Activated CD4-positive, alpha-beta T cell treated with anti-CD3 and anti-CD28 coated beads, Interleukin-2, Interleukin-4, amounts not matched to agents 100 ng/mL and 50 ng/mL, durations not matched to agents 16 hours and 8 hours (primary cell): ENCODE measurements around the gene MAP3K20.
"Not testable (repeated sequence)": the region's sequence is repeated elsewhere in the genome, so short reads cannot be mapped to it uniquely, and the experiment has no call there.

Experiments used
- DNase-seq: peaks from one replicate; pipeline ENCODE4 v3.0.0-alpha.2; 2020; ENCODE audit warnings: low spot score

The MAP3K20 gene

DNA sequence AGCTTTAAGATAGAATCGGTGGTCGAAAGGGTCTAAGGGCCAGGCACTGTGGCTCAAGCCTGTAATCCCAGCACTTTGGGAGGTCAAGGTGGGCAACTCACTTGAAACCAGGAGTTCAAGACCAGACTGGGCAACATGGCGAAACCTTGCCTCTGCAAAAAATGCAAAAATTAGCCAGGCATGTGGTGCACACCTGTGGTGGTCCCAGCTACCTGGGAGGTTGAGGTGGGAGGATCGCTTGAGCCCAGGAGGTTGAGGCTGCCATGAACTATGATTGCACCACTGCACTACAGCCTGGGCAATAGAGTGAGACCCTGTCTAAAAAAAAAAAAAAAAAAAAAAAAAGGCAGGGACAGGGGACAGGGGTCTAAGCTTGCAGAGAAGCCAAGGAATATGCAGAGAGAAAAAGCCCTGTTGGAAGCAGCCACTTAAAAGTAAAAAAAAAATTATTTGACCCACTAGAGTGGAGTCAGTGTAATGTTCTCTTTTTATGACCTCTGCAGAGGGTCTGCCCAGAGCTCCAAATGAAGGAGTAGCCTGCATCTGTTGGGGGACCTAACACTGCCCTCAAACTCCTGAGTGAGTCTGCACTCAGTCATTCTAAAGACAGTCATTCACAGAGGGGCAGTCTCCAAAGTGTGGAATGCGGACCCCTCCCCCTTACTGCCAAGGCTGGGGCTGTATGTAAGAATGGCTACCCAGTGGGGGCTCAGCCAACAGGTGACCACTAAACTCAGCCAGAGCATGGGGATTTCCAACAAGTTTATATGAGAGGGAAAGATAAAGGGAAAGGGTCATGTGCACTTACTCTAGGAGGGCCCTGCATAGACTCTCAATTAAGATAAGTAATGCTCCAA is 160.5 kb downstream of the MAP3K20 start:
- no peak for DNase-seq

DNA sequence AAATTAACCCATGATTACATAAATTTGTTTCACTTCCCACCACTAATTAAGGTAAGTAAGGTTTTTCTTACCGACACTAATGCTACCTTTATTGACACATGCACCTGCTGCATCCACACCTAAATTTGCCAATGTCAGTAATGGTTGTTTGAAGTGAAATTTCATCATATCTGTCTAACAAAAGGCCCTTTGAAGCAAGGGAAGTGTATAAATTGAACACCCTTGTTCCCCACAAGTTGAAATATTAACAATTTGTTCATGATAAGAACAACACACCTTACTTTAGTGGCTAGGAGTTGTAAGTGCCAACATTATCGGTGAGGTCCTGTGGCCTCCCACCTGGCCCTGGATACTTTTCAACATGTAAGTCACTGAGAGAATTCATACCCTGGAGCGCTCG is 162.7 kb downstream of the MAP3K20 start:
- DNase-seq: no peak

DNA sequence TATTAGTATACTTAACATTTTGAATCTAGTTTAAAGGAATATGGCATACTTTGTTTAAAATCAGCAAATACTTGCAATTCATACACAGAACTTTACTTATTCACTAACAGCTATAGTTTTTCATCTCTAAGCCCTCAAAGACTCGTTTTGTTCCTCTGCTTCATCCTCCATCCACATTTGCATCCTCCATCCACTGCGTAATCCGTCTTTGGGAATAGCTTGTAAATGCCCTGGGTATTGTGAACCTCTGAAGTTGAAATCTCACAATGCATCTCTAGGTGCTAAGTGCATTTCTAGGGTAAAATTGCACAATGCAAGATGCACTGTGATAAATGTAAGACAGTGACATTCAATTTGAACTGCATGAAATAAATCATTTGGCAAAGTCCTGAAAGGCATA is 163.2 kb downstream of the MAP3K20 start:
- DNase-seq: no peak

DNA sequence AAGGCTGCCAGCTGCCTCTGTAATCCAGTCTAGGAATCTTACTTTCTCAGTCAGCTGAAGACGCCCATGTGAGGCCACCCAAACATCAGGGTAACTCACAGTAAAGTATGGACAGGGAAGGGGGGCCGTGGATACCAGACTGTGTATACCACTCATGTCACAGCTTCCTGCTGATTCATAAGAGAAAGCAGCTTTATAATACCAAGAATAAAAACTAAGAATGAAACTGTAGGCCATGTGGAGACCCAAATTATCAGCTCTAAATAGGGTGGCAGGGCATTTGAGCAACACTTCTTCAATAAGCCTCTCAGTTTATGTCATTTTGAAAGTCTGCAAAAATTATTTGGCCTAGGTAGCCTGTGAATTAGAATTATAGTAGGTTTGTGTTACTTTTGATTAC is 164.0 kb downstream of the MAP3K20 start:
- peak; percentile 85 for DNase-seq

DNA sequence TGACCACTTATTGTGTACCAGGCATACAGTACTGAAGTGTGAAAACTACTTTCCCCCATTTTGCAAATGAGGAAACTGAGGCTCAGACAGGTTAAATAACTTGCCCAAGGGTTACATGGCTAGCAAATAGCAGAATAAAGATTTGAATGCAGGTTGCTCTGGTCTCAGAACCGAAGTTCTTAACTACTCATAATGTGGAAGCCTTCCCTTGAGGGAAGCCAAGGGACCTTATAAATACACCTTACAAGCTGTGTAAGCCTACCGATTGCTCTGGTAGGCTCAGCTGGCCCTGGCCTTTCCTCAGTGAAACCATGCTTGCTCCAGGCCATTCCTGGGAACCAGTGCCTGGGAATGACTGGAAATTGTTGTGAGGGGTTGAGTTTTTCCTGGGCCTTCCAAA is 164.4 kb downstream of the MAP3K20 start:
- peak; percentile 9 for DNase-seq

DNA sequence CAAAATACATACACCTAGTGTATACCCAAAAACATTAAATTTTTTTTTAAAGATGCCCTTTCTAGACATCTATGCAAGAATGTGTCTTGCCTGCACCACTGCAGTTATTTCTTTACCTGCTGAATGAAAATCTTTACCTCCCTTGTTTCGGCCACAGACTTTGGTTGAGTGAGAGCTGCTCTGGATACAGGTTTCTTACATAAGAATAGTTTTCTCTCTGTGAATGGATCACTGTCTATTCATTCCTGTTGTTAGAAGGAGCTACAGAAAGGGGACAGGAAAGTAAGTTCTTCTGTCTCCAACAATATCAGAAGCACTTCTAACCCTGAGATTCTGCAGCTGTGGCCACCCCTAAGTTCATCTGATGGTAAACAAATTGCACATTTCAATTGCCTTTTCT is 166.0 kb downstream of the MAP3K20 start:
- DNase-seq: no peak

DNA sequence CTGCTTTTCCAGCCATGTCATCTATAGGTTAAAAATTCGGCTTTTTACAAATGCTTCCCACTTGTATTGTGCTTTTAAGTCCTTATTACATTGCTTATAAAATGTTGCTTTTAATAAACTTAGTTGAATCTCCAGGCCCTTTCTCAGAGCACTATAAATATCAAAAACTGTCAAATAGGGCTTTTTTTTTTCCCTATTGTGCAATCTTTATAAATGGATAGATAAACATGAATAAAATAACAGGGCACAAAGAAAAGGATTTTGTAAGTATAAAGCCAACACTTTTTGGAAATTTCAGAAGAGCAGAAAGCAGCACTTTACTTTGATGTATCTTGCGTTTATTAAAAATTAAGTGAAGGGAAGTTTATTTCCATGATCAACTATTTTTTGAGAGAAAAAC is 171.5 kb downstream of the MAP3K20 start:
- DNase-seq: no peak

DNA sequence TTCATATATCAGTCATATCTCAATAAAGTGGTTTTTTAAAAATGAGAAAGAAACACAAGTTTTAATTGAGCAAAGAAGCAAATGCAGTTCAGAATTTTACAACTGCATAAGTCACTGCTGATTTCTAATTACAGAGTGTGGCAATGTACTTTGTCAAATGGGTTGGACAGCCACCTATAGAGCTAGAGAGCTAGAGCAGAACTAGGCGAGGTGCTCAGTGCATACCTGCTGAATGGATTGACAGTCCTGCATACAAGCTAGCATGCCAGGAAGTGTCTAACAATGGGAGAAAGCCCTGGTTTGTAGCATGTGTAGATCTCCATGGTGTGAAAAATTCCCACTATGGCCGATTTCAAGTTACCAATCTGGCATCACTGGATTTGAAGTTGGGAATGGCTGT is 172.7 kb downstream of the MAP3K20 start:
- DNase-seq: no peak

DNA sequence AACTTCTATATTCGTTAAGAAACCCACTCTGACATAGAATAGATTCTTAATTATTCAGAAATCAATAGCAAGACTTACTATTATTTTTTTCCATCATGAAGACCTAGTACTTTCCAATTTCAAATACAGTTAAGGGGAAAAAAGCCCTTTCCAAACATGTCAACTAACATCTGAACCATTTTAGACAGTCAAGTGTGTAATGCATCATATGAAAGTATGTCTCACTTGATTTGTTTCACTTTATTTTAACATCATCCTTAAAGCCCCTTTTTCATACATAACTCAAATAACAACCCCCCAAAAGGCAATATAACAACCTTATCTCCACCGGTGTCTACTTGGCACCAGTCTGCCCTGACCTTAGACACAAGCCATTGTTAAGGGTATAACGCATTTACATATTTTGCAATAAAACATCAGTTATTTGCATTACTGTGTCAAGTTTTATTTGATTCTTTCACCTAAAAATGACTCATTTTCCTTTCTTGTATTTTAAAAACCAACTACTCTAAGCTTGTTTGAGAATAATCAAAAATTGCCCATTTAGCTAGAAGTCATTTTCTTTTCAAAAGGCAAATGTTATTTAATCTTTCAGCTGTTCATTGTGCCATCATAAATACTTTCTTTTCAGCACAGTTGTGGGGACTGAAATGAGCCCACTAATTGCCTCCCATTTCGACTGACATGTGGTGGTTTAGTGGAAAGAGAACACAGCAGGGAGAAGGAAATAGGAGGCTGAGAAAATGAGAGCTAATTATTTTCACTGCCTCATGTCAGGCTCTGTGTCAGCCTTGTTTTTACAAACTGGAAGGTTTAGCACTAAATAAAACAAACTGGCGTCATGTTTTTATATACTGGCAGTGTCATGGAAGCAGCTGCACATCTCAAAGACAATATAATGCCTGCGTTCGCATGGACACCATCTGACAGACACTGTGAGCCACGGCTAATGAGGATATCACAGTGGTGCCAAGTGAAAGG is 174.3 kb downstream of the MAP3K20 start:
- no peak for DNase-seq

DNA sequence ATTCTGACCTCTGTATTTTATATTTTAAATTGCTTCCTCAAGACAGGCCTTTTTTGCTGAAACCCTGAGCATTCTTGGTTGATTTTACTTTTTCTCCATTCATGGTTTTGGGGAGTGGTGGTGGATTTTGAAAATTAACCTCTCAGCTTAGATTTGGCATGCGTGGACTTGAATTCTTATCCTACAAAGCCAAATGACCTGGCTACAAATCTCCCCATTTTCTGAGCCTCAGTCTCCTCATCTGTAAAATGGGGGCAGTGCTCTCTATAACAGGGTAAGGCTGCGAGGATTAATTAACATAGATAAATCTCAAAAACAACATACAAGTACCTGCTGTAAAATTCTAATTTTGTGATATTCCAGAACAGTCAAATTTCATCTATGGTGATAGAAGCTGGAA is 175.6 kb downstream of the MAP3K20 start:
- DNase-seq: no peak

DNA sequence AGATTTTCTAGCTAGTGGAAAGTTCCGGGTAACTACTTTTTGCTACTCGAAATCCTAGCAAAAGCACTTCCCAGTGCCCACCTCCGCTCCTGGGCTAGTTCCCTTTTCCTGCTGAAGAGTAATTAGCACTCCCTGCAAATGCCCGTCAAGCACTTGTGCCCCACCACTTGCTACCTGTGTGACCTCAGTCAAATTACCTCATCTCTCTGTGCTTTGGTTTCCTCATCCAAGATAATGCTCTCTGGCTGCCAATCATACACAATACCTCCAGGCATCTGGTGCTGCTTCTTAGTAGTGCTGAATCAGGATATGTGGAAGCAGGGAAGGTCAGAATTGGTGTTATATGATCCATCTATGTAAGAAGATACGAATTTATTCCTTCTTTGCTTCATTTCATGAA is 176.9 kb downstream of the MAP3K20 start:
- no peak for DNase-seq

DNA sequence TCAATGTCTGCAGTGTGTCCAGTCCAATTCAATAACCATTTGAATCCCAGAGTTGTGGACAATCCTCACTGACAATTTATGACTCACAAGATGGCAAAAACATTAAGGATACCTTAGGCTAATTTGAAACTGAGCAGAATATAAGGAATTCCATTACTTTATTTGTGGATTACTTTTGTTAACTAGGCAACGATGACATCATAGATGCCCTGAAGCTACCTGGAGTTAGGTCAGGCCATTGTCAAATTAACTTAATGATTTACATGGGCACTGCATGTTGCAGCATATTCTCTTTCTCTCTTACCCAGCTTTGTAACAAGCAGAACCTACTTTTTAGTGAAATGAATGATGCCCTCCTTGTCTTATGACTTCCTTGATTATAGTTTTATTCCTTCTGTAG is 179.0 kb downstream of the MAP3K20 start:
- no peak for DNase-seq

DNA sequence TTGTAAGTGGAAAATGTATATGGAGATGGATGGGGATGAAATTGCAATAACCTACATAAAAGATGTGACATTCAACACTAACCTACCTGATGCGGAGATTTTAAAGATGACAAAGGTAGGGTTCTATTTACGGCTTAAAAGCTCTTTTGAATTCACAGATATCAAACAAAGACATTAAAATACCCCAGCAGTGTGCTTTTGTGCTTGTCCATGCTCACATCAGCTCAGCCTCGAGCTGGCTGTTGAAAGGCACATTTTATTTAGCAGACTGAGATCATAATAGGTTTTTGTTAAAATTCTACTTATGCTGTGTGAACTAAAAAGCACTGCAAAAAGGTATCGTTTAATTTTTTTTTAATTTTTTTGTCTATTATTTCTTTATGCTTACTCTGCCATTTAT is 183.1 kb downstream of the MAP3K20 start:
- no peak for DNase-seq

DNA sequence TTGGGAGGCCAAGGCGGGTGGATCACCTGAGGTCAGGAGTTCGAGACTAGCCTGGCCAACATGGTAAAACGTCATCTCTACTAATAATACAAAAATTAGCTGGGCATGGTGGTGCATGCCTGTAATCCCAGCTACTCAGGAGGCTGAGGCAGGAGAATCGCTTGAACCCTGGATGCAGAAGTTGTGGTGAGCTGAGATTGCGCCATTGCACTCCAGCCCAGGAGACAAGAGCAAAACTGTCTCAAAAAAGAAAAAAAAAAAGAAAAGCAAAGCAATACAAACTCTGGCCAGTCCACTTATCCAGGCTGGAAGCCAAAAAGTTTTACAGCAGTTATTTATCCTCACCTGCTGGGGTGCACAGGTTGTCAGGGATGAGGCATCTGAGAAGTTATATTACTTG is 186.7 kb downstream of the MAP3K20 start:
- not testable (repeated sequence) for DNase-seq

DNA sequence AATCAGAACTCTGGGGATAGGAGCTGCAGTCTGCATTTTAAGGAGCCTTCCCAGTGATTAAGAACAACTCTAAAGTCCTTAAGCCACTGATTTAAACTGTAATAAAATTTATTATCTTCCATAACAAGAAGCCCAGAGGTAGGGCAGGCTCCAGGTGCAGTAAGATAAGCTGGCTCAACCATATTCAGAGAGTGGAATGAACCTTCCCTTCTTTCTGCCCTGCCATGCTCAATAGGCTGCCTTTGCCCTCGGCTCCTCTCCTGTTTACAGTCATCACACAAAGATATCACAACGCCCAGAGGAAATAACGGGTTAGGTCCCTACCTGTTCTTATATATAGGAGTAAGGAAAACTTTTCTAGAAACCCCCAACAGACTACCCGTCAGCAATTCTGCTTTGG is 188.5 kb downstream of the MAP3K20 start:
- DNase-seq: no peak

DNA sequence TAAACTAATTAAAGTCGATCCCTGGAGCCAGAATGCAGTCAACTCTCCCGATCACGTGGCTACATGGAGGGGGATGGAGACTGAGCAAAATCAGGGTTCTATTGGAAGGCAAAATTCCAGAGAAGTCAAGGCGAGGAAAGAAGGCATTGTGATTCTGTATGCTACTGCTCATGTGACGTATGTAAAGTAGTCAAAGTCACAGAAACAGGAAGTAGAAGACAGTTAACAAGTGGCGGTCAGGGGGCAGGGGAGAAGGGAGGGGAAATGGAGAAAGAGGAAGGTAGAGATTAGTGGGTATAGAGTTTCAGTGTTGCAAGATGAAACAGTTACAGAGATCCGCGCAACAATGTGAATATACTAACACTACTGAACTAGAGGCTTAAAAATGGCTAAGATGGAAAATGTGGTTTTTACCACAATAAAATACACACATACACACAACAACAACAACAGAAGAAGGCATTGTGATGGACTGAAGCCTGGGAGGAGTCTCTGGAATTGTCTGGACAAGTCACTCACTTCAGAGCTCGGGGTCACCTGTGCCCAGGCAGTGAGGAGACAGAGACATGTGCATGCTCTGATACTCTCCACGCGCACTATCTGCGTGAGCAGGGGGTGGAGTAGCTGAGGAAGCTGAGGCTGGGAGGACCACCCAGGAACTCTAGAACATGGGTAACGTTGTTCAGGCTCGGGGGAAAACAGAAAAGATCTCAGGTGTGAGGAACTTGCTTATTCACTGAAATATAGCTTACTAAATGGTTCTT is 189.1 kb downstream of the MAP3K20 start:
- DNase-seq: peak; percentile 71

DNA sequence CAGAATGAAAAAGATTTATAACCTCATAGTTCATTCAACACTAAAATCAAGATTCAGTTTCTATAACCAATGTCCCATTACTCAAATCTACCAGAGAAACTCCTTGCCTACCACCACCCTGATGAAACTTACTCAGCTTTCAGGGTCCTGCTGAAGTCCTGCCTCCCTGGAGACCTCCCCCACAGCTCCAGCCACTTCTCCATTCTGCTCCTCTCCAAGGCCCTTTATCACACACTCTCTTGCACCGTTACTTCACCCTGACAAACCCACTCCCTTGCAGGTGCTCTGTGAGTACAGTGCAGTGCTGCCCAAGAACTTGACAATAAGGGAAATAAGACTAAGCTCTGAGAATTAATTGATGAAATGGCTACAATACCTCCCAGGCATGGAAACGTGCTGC is 195.5 kb downstream of the MAP3K20 start:
- DNase-seq: no peak

DNA sequence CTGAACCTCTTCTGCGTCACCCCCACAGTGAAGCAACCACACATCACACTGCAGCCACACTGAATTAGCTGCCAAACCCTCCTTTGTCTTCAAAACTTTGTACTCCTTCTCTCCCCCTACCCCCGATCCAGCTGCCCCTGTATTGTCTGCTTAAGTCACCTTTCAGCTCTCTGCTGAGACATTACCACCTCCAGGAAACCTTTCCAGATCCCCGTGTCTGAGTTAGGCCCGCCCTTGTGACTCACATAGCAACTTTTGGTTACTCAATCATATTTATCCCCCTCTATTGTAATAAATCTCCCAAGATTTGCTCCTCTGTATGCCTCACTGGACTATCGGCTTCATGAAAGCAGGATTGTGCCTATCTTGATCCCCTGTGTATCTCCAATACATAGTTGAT is 196.2 kb downstream of the MAP3K20 start:
- DNase-seq: no peak

DNA sequence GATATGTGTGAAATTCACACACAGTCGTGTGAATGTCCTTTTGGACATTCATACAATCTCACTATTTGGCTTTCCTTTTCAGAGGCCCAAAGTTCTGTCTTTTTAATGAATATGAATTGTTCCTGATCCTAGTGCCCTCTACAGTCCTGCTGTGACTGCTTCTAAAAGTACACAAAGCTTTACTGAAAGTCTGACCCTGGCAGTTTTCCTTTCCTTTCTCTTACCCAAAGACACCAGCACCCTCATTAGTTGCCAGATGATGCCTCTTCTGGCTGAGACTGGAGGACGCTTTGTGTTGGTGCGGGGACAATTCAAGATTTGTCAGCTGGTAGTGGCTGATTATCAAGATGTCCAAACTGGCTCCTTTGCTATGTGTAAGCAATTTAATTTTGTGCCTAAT is 197.2 kb downstream of the MAP3K20 start:
- DNase-seq: no peak

DNA sequence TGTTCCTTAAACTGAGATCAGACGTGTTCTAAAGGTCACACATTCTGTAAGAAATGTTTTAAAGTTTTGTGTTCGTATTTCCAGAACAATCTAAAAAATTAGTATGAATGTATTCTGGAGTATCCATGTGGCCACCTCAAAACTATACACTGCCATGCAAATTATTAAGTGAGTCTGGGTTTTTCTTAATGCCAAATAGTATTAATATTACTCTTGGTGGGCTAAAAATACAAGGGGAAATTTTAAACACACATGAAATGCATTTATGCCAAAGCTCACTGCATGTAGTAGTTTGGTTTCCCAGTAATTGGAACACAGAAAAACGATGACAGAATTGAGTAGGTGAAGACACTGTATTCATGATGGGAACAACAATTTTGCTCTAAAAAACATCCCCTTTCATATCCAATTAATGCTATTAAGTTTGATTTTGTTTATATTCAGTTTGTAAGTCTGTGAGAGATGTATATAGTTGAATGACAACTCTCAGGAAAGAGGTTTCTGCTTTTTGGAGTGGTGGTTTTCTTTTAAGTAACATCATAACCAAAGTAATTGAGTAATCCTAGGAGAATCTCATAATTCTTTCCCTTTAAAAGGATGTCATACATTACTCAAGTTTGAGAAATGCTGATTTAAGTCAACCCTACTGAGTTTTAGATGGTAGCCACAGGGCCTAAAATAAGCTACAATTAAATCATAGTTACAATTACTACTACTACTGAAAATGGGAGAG is 203.3 kb downstream of the MAP3K20 start:
- peak; percentile 55 for DNase-seq

DNA sequence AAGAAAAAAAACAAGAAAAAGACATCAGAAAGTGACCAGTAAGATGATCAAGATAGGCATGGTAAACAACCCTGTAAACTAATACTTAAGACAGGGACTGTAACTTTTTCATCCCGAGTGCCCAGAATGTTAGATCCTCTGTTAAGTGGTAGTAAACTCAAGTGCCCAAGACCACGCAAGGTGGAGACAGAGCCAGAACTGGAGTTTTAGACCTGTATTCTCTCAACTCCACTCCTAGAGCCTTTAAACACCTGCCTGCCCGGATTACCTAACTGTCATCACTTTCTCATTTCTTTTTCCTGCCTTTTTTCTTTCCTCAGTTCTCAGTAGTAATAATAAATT is 203.9 kb downstream of the MAP3K20 start:
- DNase-seq: no peak

DNA sequence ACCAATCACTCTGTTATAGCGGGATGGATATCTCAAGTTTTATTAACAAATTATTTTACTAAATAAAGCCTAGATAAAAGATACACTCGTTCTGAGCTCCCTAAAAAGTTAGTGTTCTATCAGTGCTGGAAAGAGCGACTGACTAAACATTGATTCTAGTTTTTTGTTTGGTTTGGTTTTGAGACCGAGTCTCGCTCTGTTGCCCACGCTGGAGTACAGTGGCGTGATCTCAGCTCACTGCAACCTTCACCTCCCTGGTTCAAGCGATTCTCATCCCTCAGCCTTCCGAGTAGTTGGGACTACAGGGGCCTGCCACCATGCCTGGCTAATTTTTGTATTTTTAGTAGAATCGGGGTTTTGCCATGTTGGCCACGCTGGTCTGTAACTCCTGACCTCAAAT is 205.2 kb downstream of the MAP3K20 start:
- DNase-seq: no peak
